BLaER1 treated with 17β-estradiol and CSF1 and Interleukin-3, amounts not matched to agents 10 nM and 100 nM (cell line): Measurements from ENCODE around the gene ZNF415.

Experiments
- H3K27ac ChIP-seq, 11 experiments: shearing (Covaris generic); formaldehyde crosslinking; 2 replicates each; pipeline ENCODE4 v1.8.1; 2022
- H3K27me3 ChIP-seq, 11 experiments: shearing (Covaris generic); formaldehyde crosslinking; 2 replicates each; pipeline ENCODE4 v1.8.1; 2022
- H3K36me3 ChIP-seq, 11 experiments: shearing (Covaris generic); formaldehyde crosslinking; 2 replicates each; pipeline ENCODE4 v1.8.1; 2022
- H3K4me1 ChIP-seq, 10 experiments: shearing (Covaris generic); formaldehyde crosslinking; 2 replicates each; pipeline ENCODE4 v1.8.1; 2022
- H3K4me2 ChIP-seq, 11 experiments: shearing (Covaris generic); formaldehyde crosslinking; 2 replicates each; pipeline ENCODE4 v1.8.1; 2022
- H3K4me3 ChIP-seq, 10 experiments: shearing (Covaris generic); formaldehyde crosslinking; 2 replicates each; pipeline ENCODE4 v1.8.1; 2022
- H3K9ac ChIP-seq, 11 experiments: shearing (Covaris generic); formaldehyde crosslinking; 2 replicates each; pipeline ENCODE4 v1.8.1; 2022
- H3K9me3 ChIP-seq, 11 experiments: shearing (Covaris generic); formaldehyde crosslinking; replicated peaks in 1 of 11; 2 replicates each; pipeline ENCODE4 v1.8.1; 2022
- H4K20me1 ChIP-seq, 11 experiments: shearing (Covaris generic); formaldehyde crosslinking; 2 replicates each; pipeline ENCODE4 v1.8.1; 2022
- Cebpa-rat ChIP-seq, 11 experiments: shearing (Covaris generic); IDR thresholded peaks; 2 replicates each; pipeline ENCODE4 v1.8.1; 2022

ZNF415 gene

GRCh38 chr19:53094754-53095575 is 37.7 kb downstream of the ZNF415 start:
- Histone ChIP-seq H3K4me3 (no peak overlapping the region), H3K36me3 (peaks cover 83 to 93% (median 86%) of the 10 kb centered on the region in 11 experiments)

GRCh38 chr19:53092723-53093122 is 40.0 kb downstream of the ZNF415 start:
- Histone ChIP-seq H3K27ac (no peak overlapping the region), H3K36me3 (peaks cover 83 to 93% (median 86%) of the 10 kb centered on the region in 11 experiments), H3K9ac (no peak overlapping the region), H3K27me3 (no peaks in the 10 kb centered on the region), H3K4me3 (no peak overlapping the region), H3K4me2 (no peak overlapping the region), H4K20me1 (peaks cover 12 to 64% (median 28%) of the 10 kb centered on the region in 11 experiments; a peak in 19 of 22 replicates), H3K9me3 (no peaks in the 10 kb centered on the region), H3K4me1 (no peaks in the 10 kb centered on the region)
- TF ChIP-seq Cebpa-rat (IDR thresholded peaks at IDR 0.05) = peak in 6 of 11 experiments; percentile 26 to 81 (median 50); a peak in 8 of 22 replicates

More at GRCh38 chr19:53094754-53095575, 37.7 kb downstream of the ZNF415 start:
- Histone ChIP-seq H3K4me1 (peaks cover 0 to 9% (median 0%) of the 10 kb centered on the region in 10 experiments; a peak in 4 of 20 replicates), H3K27ac (no peak overlapping the region), H3K9ac (no peak overlapping the region), H3K9me3 (0 out of 22 replicates have a peak, but pooled peaks cover 0 to 4% (median 0%) of the 10 kb centered on the region in 11 experiments), H4K20me1 (peaks cover 28 to 77% (median 50%) of the 10 kb centered on the region in 11 experiments; a peak in 19 of 22 replicates), H3K4me2 (no peak overlapping the region), H3K27me3 (no peaks in the 10 kb centered on the region)
- TF ChIP-seq Cebpa-rat (IDR thresholded peaks at IDR 0.05) = no peak

GRCh38 chr19:53091413-53092254 is 41.1 kb downstream of the ZNF415 start:
- Histone ChIP-seq H3K4me3 (no peak overlapping the region), H3K9me3 (0 out of 22 replicates have a peak, but pooled peaks cover 0 to under 1% (median 0%) of the 10 kb centered on the region in 11 experiments)

GRCh38 chr19:53088091-53088490 is 44.6 kb downstream of the ZNF415 start:
- Histone ChIP-seq H3K4me1 (no peaks in the 10 kb centered on the region), H4K20me1 (peaks cover 0 to 40% (median 2%) of the 10 kb centered on the region in 11 experiments; a peak in 11 of 22 replicates), H3K9ac (no peak overlapping the region; a peak in 1 of 22 replicates), H3K36me3 (peaks cover 96 to 100% (median 99%) of the 10 kb centered on the region in 11 experiments), H3K9me3 (peaks cover 12 to 25% (median 18%) of the 10 kb centered on the region in 11 experiments), H3K4me3 (no peak overlapping the region), H3K27me3 (no peaks in the 10 kb centered on the region), H3K27ac (no peak overlapping the region), H3K4me2 (no peak overlapping the region)
- no peak for TF ChIP-seq Cebpa-rat (IDR thresholded peaks at IDR 0.05)

More at GRCh38 chr19:53091413-53092254, 41.1 kb downstream of the ZNF415 start:
- H3K36me3 ChIP-seq = peaks cover 88 to 97% (median 91%) of the 10 kb centered on the region in 11 experiments
- no peak overlapping the region for H3K9ac ChIP-seq
- no peaks in the 10 kb centered on the region for H3K4me1 ChIP-seq
- H4K20me1 ChIP-seq = peaks cover 7 to 65% (median 22%) of the 10 kb centered on the region in 11 experiments; a peak in 16 of 22 replicates
- H3K27ac ChIP-seq = no peak overlapping the region
- H3K27me3 ChIP-seq = no peaks in the 10 kb centered on the region
- H3K4me2 ChIP-seq = no peak overlapping the region
- TF ChIP-seq Cebpa-rat (IDR thresholded peaks at IDR 0.05) = no peak

GRCh38 chr19:53086949-53087348 is 45.8 kb downstream of the ZNF415 start:
- no peaks in the 10 kb centered on the region for H3K4me1 ChIP-seq
- no peak overlapping the region for H3K27ac ChIP-seq
- H3K9ac ChIP-seq = no peak overlapping the region
- H3K4me2 ChIP-seq = no peak overlapping the region
- no peak overlapping the region for H3K4me3 ChIP-seq
- TF ChIP-seq Cebpa-rat (IDR thresholded peaks at IDR 0.05) = no peak
- peaks cover 24 to 36% (median 29%) of the 10 kb centered on the region in 11 experiments for H3K9me3 ChIP-seq
- H4K20me1 ChIP-seq = peaks cover 0 to 28% (median 0%) of the 10 kb centered on the region in 11 experiments; a peak in 6 of 22 replicates
- no peaks in the 10 kb centered on the region for H3K27me3 ChIP-seq
- H3K36me3 ChIP-seq = peaks cover 96 to 100% (median 99%) of the 10 kb centered on the region in 11 experiments

GRCh38 chr19:53085496-53085895 is 47.2 kb downstream of the ZNF415 start:
- Histone ChIP-seq H3K9me3 (peaks cover 38 to 51% (median 44%) of the 10 kb centered on the region in 11 experiments), H3K27ac (no peak overlapping the region), H3K27me3 (no peaks in the 10 kb centered on the region), H3K9ac (no peak overlapping the region), H4K20me1 (peaks cover 0 to 20% (median 0%) of the 10 kb centered on the region in 11 experiments; a peak in 4 of 22 replicates), H3K36me3 (peaks cover 96 to 100% (median 99%) of the 10 kb centered on the region in 11 experiments), H3K4me2 (no peak overlapping the region), H3K4me1 (no peaks in the 10 kb centered on the region), H3K4me3 (no peak overlapping the region)
- no peak for TF ChIP-seq Cebpa-rat (IDR thresholded peaks at IDR 0.05)

- Histone ChIP-seq H3K4me2 (no peak overlapping the region), H3K27ac (no peak overlapping the region), H3K27me3 (no peaks in the 10 kb centered on the region), H3K36me3 (peaks cover 96 to 100% (median 99%) of the 10 kb centered on the region in 11 experiments), H3K4me1 (no peaks in the 10 kb centered on the region), H3K4me3 (no peak overlapping the region), H4K20me1 (peaks cover 0 to 29% (median 0%) of the 10 kb centered on the region in 11 experiments; a peak in 5 of 22 replicates), H3K9ac (no peak overlapping the region), H3K9me3 (peaks cover 56 to 76% (median 67%) of the 10 kb centered on the region in 11 experiments)
- no peak for TF ChIP-seq Cebpa-rat (IDR thresholded peaks at IDR 0.05)
Measured at GRCh38 chr19:53082929-53083328, 49.8 kb downstream of the ZNF415 start.

- TF ChIP-seq Cebpa-rat (IDR thresholded peaks at IDR 0.05) = no peak
- Histone ChIP-seq H3K9me3 (peaks cover 80 to 99% (median 96%) of the 10 kb centered on the region in 11 experiments), H3K9ac (no peak overlapping the region), H3K4me1 (no peaks in the 10 kb centered on the region), H3K27ac (no peak overlapping the region), H3K27me3 (no peaks in the 10 kb centered on the region), H4K20me1 (peaks cover 0 to 19% (median 0%) of the 10 kb centered on the region in 11 experiments; a peak in 3 of 22 replicates), H3K4me2 (no peak overlapping the region), H3K36me3 (peaks cover 97 to 100% (median 99%) of the 10 kb centered on the region in 11 experiments), H3K4me3 (no peak overlapping the region)
Measured at GRCh38 chr19:53079313-53079924, 53.3 kb downstream of the ZNF415 start.
